ENCODE results near the gene IL17RA. TPM values are rescaled to one million over a fixed set of nuclear protein-coding genes. Genes with fewer than 3 reads are reported as not detected.

The IL17RA gene
- total and polyA plus RNA-seq, 3 experiments from 2014 or later = 21.7 to 30.2 (median 22.0) TPM

- Histone ChIP-seq H3K27me3 (ENCODE audit: insufficient read depth, low read length, poor library complexity, severe bottlenecking) (no peaks in the 10 kb centered on the region), H3K4me1 (ENCODE audit: insufficient read depth, low read length) (no peaks in the 10 kb centered on the region), H3K9me3 (ENCODE audit: low read length) (no peaks in the 10 kb centered on the region), H3K36me3 (ENCODE audit: insufficient read depth, low read length) (no peaks in the 10 kb centered on the region), H3K27ac (ENCODE audit: low read depth, low read length) (no peak overlapping the region), H3K4me3 (ENCODE audit: low read length) (no peak overlapping the region)
- H3K27ac Mint-ChIP-seq = peak overlapping the region in 1 of 8 donors; percentile 25
- H3K36me3 Mint-ChIP-seq = no peaks in the 10 kb centered on the region
- no peaks in the 10 kb centered on the region for H3K27me3 Mint-ChIP-seq
- no peaks in the 10 kb centered on the region for H3K4me1 Mint-ChIP-seq
- ChIA-PET CTCF (no interaction called here), POLR2A (no interaction called here)
- H3K4me3 Mint-ChIP-seq = no peak overlapping the region
- H3K9me3 Mint-ChIP-seq = no peaks in the 10 kb centered on the region
- DNase-seq = no peak
These were observed 37.1 kb upstream of the IL17RA start for GRCh38 chr22:17047656-17048055.

- Mint-ChIP-seq H3K27ac (no peak overlapping the region), H3K4me1 (peaks cover 3 to 7% (median 4%) of the 10 kb centered on the region in 3 donors), H3K4me3 (no peak overlapping the region), H3K36me3 (no peaks in the 10 kb centered on the region), H3K27me3 (peaks cover 6 to 13% of the 10 kb centered on the region in 2 donors), H3K9me3 (no peaks in the 10 kb centered on the region)
- Histone ChIP-seq H3K4me1 (ENCODE audit: insufficient read depth, low read length) (no peaks in the 10 kb centered on the region), H3K4me3 (ENCODE audit: low read length) (no peak overlapping the region), H3K27me3 (ENCODE audit: insufficient read depth, low read length, poor library complexity, severe bottlenecking) (no peaks in the 10 kb centered on the region), H3K9me3 (ENCODE audit: low read length) (no peaks in the 10 kb centered on the region), H3K27ac (ENCODE audit: low read depth, low read length) (no peak overlapping the region), H3K36me3 (ENCODE audit: insufficient read depth, low read length) (no peaks in the 10 kb centered on the region)
- ChIA-PET CTCF (no interaction called here), POLR2A (no interaction called here)
- no peak for DNase-seq
These were observed 28.7 kb upstream of the IL17RA start for GRCh38 chr22:17056058-17056457.

- no peak overlapping the region for H3K27ac Mint-ChIP-seq
- H3K36me3 Mint-ChIP-seq = no peaks in the 10 kb centered on the region
- Histone ChIP-seq H3K4me3 (ENCODE audit: low read length) (no peak overlapping the region), H3K9me3 (ENCODE audit: low read length) (no peaks in the 10 kb centered on the region), H3K36me3 (ENCODE audit: insufficient read depth, low read length) (no peaks in the 10 kb centered on the region), H3K27ac (ENCODE audit: low read depth, low read length) (no peak overlapping the region), H3K27me3 (ENCODE audit: insufficient read depth, low read length, poor library complexity, severe bottlenecking) (no peaks in the 10 kb centered on the region), H3K4me1 (ENCODE audit: insufficient read depth, low read length) (no peaks in the 10 kb centered on the region)
- no peaks in the 10 kb centered on the region for H3K9me3 Mint-ChIP-seq
- POLR2A ChIA-PET = no interaction called here
- CTCF ChIA-PET = interaction anchor here (2.3 to 2.6 kb wide), 2 partner anchors 18 to 139 kb away, joined by 5 to 6 read pairs; no protein-coding TSS in a partner anchor
- no peak for DNase-seq
- no peak overlapping the region for H3K4me3 Mint-ChIP-seq
- H3K4me1 Mint-ChIP-seq = peaks cover 3 to 7% (median 4%) of the 10 kb centered on the region in 3 donors
- H3K27me3 Mint-ChIP-seq = peaks cover 6 to 17% of the 10 kb centered on the region in 2 donors
These were observed 28.0 kb upstream of the IL17RA start for GRCh38 chr22:17056807-17057206.

- no peaks in the 10 kb centered on the region for H3K4me1 ChIP-seq (ENCODE audit: insufficient read depth, low read length)
- peak in 3 of 5 donors; percentile 10 to 27 (median 14) for DNase-seq
- H3K9me3 ChIP-seq (ENCODE audit: low read length) = no peaks in the 10 kb centered on the region
- no peak overlapping the region for H3K4me3 ChIP-seq (ENCODE audit: low read length)
- H3K9me3 Mint-ChIP-seq = no peaks in the 10 kb centered on the region
- POLR2A ChIA-PET = no interaction called here
- no peak overlapping the region for H3K27ac ChIP-seq (ENCODE audit: low read depth, low read length)
- no peak overlapping the region for H3K4me3 Mint-ChIP-seq
- no peaks in the 10 kb centered on the region for H3K36me3 ChIP-seq (ENCODE audit: insufficient read depth, low read length)
- peak overlapping the region in 1 of 8 donors; percentile 73 for H3K27ac Mint-ChIP-seq
- no peaks in the 10 kb centered on the region for H3K27me3 ChIP-seq (ENCODE audit: insufficient read depth, low read length, poor library complexity, severe bottlenecking)
- H3K36me3 Mint-ChIP-seq = no peaks in the 10 kb centered on the region
- H3K27me3 Mint-ChIP-seq = peaks cover 6 to 22% of the 10 kb centered on the region in 2 donors
- peaks cover 3 to 7% (median 5%) of the 10 kb centered on the region in 3 donors for H3K4me1 Mint-ChIP-seq
- CTCF ChIA-PET = interaction anchor here (0.8 to 2.6 kb wide), 11 partner anchors 10 to 169 kb away, joined by 3 to 6 read pairs (median 4); no protein-coding TSS in a partner anchor
These were observed 26.6 kb upstream of the IL17RA start for GRCh38 chr22:17057959-17058814.

GRCh38 chr22:17060126-17060525 lies 24.7 kb upstream of the IL17RA start:
- no peaks in the 10 kb centered on the region for H3K4me1 ChIP-seq (ENCODE audit: insufficient read depth, low read length)
- H3K27me3 ChIP-seq (ENCODE audit: insufficient read depth, low read length, poor library complexity, severe bottlenecking) = no peaks in the 10 kb centered on the region
- no peak overlapping the region for H3K27ac ChIP-seq (ENCODE audit: low read depth, low read length)
- Mint-ChIP-seq H3K27ac (no peak overlapping the region), H3K27me3 (peaks cover 10 to 27% of the 10 kb centered on the region in 2 donors), H3K4me1 (peaks cover 4 to 9% (median 7%) of the 10 kb centered on the region in 3 donors), H3K9me3 (no peaks in the 10 kb centered on the region), H3K4me3 (no peak overlapping the region), H3K36me3 (no peaks in the 10 kb centered on the region)
- DNase-seq = no peak
- CTCF ChIA-PET = no interaction called here
- H3K4me3 ChIP-seq (ENCODE audit: low read length) = no peak overlapping the region
- H3K9me3 ChIP-seq (ENCODE audit: low read length) = no peaks in the 10 kb centered on the region
- no peaks in the 10 kb centered on the region for H3K36me3 ChIP-seq (ENCODE audit: insufficient read depth, low read length)
- POLR2A ChIA-PET = no interaction called here

- Histone ChIP-seq H3K36me3 (ENCODE audit: insufficient read depth, low read length) (no peaks in the 10 kb centered on the region), H3K4me3 (ENCODE audit: low read length) (no peak overlapping the region), H3K4me1 (ENCODE audit: insufficient read depth, low read length) (no peaks in the 10 kb centered on the region), H3K9me3 (ENCODE audit: low read length) (no peaks in the 10 kb centered on the region), H3K27me3 (ENCODE audit: insufficient read depth, low read length, poor library complexity, severe bottlenecking) (no peaks in the 10 kb centered on the region), H3K27ac (ENCODE audit: low read depth, low read length) (no peak overlapping the region)
- peaks cover 5 to 22% of the 10 kb centered on the region in 2 donors for H3K27me3 Mint-ChIP-seq
- no peak for DNase-seq
- ChIA-PET CTCF (interaction anchor here (1.0 to 1.5 kb wide), 2 partner anchors 11 to 108 kb away, joined by 3 to 4 read pairs; no protein-coding TSS in a partner anchor), POLR2A (no interaction called here)
- H3K9me3 Mint-ChIP-seq = no peaks in the 10 kb centered on the region
- peak overlapping the region in 1 of 8 donors; percentile 88 for H3K27ac Mint-ChIP-seq
- no peaks in the 10 kb centered on the region for H3K36me3 Mint-ChIP-seq
- peaks cover 0 to 5% (median 1%) of the 10 kb centered on the region in 3 donors for H3K4me1 Mint-ChIP-seq
- no peak overlapping the region for H3K4me3 Mint-ChIP-seq
These were observed 21.2 kb upstream of the IL17RA start for GRCh38 chr22:17063411-17064106.

- ChIA-PET CTCF (no interaction called here), POLR2A (no interaction called here)
- no peaks in the 10 kb centered on the region for H3K9me3 Mint-ChIP-seq
These were observed 20.2 kb upstream of the IL17RA start for GRCh38 chr22:17064498-17065100.

GRCh38 chr22:17065433-17065832 lies 19.4 kb upstream of the IL17RA start:
- peaks cover 0 to 5% (median 1%) of the 10 kb centered on the region in 3 donors for H3K4me1 Mint-ChIP-seq
- H3K27me3 ChIP-seq (ENCODE audit: insufficient read depth, low read length, poor library complexity, severe bottlenecking) = no peaks in the 10 kb centered on the region
- no peaks in the 10 kb centered on the region for H3K9me3 Mint-ChIP-seq
- ChIA-PET POLR2A (no interaction called here), CTCF (no interaction called here)
- no peak overlapping the region for H3K4me3 ChIP-seq (ENCODE audit: low read length)
- no peaks in the 10 kb centered on the region for H3K36me3 ChIP-seq (ENCODE audit: insufficient read depth, low read length)
- H3K9me3 ChIP-seq (ENCODE audit: low read length) = no peaks in the 10 kb centered on the region
- H3K36me3 Mint-ChIP-seq = no peaks in the 10 kb centered on the region
- no peak overlapping the region for H3K27ac ChIP-seq (ENCODE audit: low read depth, low read length)
- DNase-seq = no peak
- no peak overlapping the region for H3K4me3 Mint-ChIP-seq
- H3K4me1 ChIP-seq (ENCODE audit: insufficient read depth, low read length) = no peaks in the 10 kb centered on the region
- peaks cover 7 to 21% of the 10 kb centered on the region in 2 donors for H3K27me3 Mint-ChIP-seq
- H3K27ac Mint-ChIP-seq = no peak overlapping the region

More at GRCh38 chr22:17064498-17065100, 20.2 kb upstream of the IL17RA start:
- H3K4me1 ChIP-seq (ENCODE audit: insufficient read depth, low read length) = no peaks in the 10 kb centered on the region
- DNase-seq = no peak
- no peak overlapping the region for H3K27ac Mint-ChIP-seq
- peaks cover 0 to 5% (median 1%) of the 10 kb centered on the region in 3 donors for H3K4me1 Mint-ChIP-seq
- no peaks in the 10 kb centered on the region for H3K27me3 ChIP-seq (ENCODE audit: insufficient read depth, low read length, poor library complexity, severe bottlenecking)
- H3K36me3 Mint-ChIP-seq = no peaks in the 10 kb centered on the region
- H3K4me3 Mint-ChIP-seq = no peak overlapping the region
- H3K27me3 Mint-ChIP-seq = peaks cover 5 to 22% of the 10 kb centered on the region in 2 donors
- no peak overlapping the region for H3K27ac ChIP-seq (ENCODE audit: low read depth, low read length)
- no peaks in the 10 kb centered on the region for H3K36me3 ChIP-seq (ENCODE audit: insufficient read depth, low read length)
- no peak overlapping the region for H3K4me3 ChIP-seq (ENCODE audit: low read length)
- no peaks in the 10 kb centered on the region for H3K9me3 ChIP-seq (ENCODE audit: low read length)
